Esophagus squamous epithelium (tissue), 4 donors: ENCODE measurements around the gene MRRF.

ENCODE experiments used
- POLR2A ChIP-seq, 4 donors: fragments of 450-650 bp; IDR thresholded peaks; one replicate each; pipeline ENCODE4 v1.6.1; 2017; ENCODE audit warnings: antibody characterized with exemption in 4 of 4, mild to moderate bottlenecking in 4 of 4, moderate library complexity in 3 of 4
- TF ChIP-seq, protein P1 (sequence below), 6 experiments: fragments of 450-650 bp in 4 of 6; fragments of 200-600 bp in 2 of 6; sonication (generic) in 2 of 6; IDR thresholded peaks; one replicate each; pipeline ENCODE4 v1.5.1; 2016 to 2019; ENCODE audit warnings: antibody characterized with exemption in 6 of 6, mild to moderate bottlenecking in 4 of 6, moderate library complexity in 4 of 6

DNA sequence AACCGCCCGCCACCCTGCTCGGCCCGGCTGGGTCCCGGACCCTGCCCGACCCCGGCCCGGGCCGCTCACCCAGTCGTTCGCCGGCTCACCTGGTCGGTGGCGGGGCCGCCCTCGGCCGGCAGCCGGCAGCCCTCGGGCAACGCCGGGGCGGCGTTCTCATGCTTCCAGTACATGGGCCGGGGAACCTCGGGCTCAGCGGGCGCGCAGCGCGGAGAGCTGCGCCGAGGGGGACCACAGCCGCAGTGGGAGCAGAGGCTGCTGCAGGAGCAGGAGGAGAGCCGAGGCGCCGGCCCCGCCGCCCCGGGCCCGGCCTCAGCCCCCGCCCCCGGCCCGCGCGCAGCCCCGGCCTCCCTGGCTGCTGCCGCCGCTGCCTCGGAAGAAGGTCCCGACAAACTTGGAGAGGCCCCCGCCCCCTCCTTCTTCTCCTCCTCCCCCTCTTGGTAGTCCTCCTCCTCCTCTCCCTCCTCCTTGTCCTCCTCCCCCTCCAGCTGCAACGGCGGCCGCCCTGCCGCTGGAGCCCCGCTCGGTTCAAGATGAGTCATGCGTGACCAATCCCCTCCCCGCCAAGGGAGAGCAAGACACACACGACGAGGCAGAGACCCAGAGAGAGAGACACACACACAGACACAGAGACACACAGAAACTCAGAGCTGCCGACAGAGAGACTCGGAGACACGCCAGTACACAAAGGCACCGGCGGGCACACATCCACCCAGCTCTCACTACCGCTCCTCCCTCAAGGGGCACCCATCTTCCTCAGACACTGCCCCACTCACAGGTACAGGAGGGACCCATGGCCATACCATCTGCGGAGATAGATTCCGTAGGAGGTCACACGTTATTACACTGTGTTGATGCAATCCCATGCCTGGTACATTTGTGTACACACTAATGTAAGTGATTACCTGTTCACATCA is 35.9 kb upstream of the MRRF start, which contains the start of gene LHX6:
- TF ChIP-seq, protein P1, sequence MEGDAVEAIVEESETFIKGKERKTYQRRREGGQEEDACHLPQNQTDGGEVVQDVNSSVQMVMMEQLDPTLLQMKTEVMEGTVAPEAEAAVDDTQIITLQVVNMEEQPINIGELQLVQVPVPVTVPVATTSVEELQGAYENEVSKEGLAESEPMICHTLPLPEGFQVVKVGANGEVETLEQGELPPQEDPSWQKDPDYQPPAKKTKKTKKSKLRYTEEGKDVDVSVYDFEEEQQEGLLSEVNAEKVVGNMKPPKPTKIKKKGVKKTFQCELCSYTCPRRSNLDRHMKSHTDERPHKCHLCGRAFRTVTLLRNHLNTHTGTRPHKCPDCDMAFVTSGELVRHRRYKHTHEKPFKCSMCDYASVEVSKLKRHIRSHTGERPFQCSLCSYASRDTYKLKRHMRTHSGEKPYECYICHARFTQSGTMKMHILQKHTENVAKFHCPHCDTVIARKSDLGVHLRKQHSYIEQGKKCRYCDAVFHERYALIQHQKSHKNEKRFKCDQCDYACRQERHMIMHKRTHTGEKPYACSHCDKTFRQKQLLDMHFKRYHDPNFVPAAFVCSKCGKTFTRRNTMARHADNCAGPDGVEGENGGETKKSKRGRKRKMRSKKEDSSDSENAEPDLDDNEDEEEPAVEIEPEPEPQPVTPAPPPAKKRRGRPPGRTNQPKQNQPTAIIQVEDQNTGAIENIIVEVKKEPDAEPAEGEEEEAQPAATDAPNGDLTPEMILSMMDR (IDR thresholded peaks at IDR 0.05): no peak
- TF ChIP-seq POLR2A (IDR thresholded peaks at IDR 0.05): no peak
